Upper lobe of left lung (tissue), 4 donors: ENCODE data around the gene TEX36.

Experiments used
- CTCF ChIP-seq, 6 experiments: fragments of 450-650 bp in 4 of 6; fragments of 200-600 bp in 2 of 6; sonication (generic) in 2 of 6; IDR thresholded peaks; one replicate each; pipeline ENCODE4 v1.5.1; 2016 to 2019; ENCODE audit warnings: antibody characterized with exemption in 6 of 6
- EP300 ChIP-seq, 4 donors: sonication (generic); formaldehyde crosslinking; IDR thresholded peaks; one replicate each; pipeline ENCODE4 v1.5.1; 2017; ENCODE audit warnings: antibody characterized with exemption in 4 of 4, control low read depth in 2 of 4
- POLR2A ChIP-seq, 4 donors: fragments of 450-650 bp; IDR thresholded peaks; one replicate each; pipeline ENCODE4 v1.5.1; 2016 to 2017; ENCODE audit warnings: antibody characterized with exemption in 4 of 4, mild to moderate bottlenecking in 2 of 4
- POLR2AphosphoS5 ChIP-seq, 2 donors: sonication (generic); formaldehyde crosslinking; IDR thresholded peaks; one replicate each; pipeline ENCODE4 v1.5.1; 2017; ENCODE audit warnings: antibody characterized with exemption in 2 of 2

GRCh38 chr10:125687507-125688185 lies 4.7 kb upstream of the TEX36 start:
- no peak for TF ChIP-seq CTCF (IDR thresholded peaks at IDR 0.05)
- TF ChIP-seq POLR2AphosphoS5 (IDR thresholded peaks at IDR 0.05), result no peak
- TF ChIP-seq EP300 (IDR thresholded peaks at IDR 0.05), result no peak
- no peak for TF ChIP-seq POLR2A (IDR thresholded peaks at IDR 0.05)
